Measurements from ENCODE around the gene CD83. TPM values are rescaled to one million over a fixed set of nuclear protein-coding genes. Genes with fewer than 3 reads are reported as not detected.

The CD83 gene
- total RNA-seq, 2 experiments from 2014 or later: 6.0 to 29.6 TPM

- peaks cover 39% of the 10 kb centered on the region for H3K36me3 Mint-ChIP-seq
- no peak overlapping the region for H3K4me3 Mint-ChIP-seq
- no peaks in the 10 kb centered on the region for H3K9me3 Mint-ChIP-seq (ENCODE audit: low read depth)
- DNase-seq (no peak), ATAC-seq (no peak)
- H3K27me3 Mint-ChIP-seq: no peaks in the 10 kb centered on the region
- H3K4me1 Mint-ChIP-seq: peaks cover 6% of the 10 kb centered on the region
- CTCF ChIA-PET: no interaction called here
- H3K27ac Mint-ChIP-seq: no peak overlapping the region
Measured at GRCh38 chr6:14132921-14133275, 15.3 kb downstream of the CD83 start.

DNA sequence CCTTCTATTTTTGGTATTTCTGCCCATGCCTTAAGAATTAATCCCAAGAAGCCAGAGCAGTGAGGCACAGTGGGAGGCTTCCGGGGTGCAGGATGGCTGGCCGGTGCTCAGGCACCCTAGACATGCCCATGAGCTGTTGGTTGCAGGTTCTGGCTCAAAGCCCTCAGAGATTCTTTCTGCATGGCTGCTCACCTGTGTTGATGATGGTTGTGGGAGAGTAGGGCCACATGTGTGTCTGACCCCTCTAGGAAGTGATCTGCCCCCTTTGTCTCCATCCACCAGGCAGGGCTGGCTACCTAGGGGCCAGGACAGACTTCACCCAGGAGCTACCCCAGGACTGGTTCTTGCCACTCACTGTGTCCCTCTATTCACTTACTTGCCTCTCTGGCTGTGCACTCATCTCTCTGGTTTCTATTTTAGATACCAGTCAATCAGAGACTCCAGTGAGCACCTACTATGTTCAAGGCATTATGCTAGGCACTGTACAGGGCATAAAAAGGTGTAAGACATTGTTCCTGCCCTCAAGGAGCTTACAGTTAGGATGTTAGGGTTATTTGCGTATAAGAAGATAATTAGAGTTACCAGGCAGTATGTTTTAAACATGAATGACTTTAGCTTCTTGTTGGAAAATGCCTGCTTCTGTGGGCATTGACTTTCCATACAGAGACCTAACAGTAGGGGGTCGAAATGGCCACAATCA lies 16.8 kb downstream of the CD83 start:
- H3K36me3 Mint-ChIP-seq: peaks cover 39% of the 10 kb centered on the region
- H3K27me3 Mint-ChIP-seq: no peaks in the 10 kb centered on the region
- CTCF ChIA-PET: interaction anchor here (0.9 to 1.5 kb wide), 3 partner anchors 9 to 66 kb away, joined by 3 to 7 read pairs (median 4); no protein-coding TSS in a partner anchor
- DNase-seq (no peak), ATAC-seq (no peak)
- H3K27ac Mint-ChIP-seq: no peak overlapping the region
- no peak overlapping the region for H3K4me3 Mint-ChIP-seq
- peaks cover 3% of the 10 kb centered on the region for H3K4me1 Mint-ChIP-seq
- H3K9me3 Mint-ChIP-seq (ENCODE audit: low read depth): no peaks in the 10 kb centered on the region

DNA sequence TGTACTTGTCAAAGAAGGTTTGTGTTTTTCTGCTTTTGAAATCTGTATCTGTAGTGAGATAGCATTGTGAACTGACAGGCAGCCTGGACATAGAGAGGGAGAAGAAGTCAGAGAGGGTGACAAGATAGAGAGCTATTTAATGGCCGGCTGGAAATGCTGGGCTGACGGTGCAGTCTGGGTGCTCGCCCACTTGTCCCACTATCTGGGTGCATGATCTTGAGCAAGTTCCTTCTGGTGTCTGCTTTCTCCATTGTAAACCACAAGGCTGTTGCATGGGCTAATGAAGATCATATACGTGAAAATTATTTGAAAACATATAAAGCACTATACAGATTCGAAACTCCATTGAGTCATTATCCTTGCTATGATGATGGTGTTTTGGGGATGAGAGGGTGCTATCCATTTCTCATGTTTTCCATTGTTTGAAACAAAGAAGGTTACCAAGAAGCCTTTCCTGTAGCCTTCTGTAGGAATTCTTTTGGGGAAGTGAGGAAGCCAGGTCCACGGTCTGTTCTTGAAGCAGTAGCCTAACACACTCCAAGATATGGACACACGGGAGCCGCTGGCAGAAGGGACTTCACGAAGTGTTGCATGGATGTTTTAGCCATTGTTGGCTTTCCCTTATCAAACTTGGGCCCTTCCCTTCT lies 18.4 kb downstream of the CD83 start:
- ATAC-seq: no peak
- H3K9me3 Mint-ChIP-seq (ENCODE audit: low read depth): no peaks in the 10 kb centered on the region
- CTCF ChIA-PET: interaction anchor here (1.5 kb wide), 1 partner anchor 10 kb away, joined by 7 read pairs; no protein-coding TSS in a partner anchor
- H3K4me3 Mint-ChIP-seq: no peak overlapping the region
- H3K36me3 Mint-ChIP-seq: peaks cover 37% of the 10 kb centered on the region
- H3K4me1 Mint-ChIP-seq: no peaks in the 10 kb centered on the region
- no peak for DNase-seq
- H3K27ac Mint-ChIP-seq: no peak overlapping the region
- H3K27me3 Mint-ChIP-seq: no peaks in the 10 kb centered on the region

DNA sequence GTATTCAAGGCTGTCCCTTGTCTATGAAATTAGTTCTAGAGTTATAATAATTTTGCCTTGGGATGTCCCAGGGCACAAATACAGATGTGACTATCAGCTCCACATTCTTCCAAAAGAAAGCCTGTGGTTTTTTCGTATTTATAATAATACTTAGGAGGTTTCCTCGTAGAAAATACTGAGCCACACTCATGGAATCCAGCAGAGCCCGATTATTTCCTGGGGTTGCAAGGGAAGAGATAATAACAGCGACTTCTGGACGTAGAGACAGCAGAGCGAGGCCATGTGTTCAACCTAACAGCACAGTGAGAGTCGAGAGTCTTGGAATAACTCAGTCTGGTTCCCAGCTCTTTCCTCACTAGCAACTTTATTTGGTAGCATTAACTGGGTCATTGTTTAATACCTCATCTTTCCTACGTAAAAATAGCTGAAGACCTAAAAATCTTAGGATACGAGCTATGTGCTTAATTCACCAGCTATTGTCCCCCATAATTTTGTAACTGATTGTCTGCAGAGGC lies 21.2 kb downstream of the CD83 start:
- H3K27ac Mint-ChIP-seq: no peak overlapping the region
- H3K9me3 Mint-ChIP-seq (ENCODE audit: low read depth): no peaks in the 10 kb centered on the region
- no peaks in the 10 kb centered on the region for H3K27me3 Mint-ChIP-seq
- CTCF ChIA-PET: interaction anchor here (0.6 to 2.2 kb wide), 5 partner anchors 9 to 825 kb away, joined by 3 to 6 read pairs (median 3); no protein-coding TSS in a partner anchor
- ATAC-seq: no peak
- no peak for DNase-seq
- H3K36me3 Mint-ChIP-seq: peaks cover 20% of the 10 kb centered on the region
- no peak overlapping the region for H3K4me3 Mint-ChIP-seq
- H3K4me1 Mint-ChIP-seq: no peaks in the 10 kb centered on the region

- Mint-ChIP-seq H3K27ac (no peak overlapping the region), H3K9me3 (ENCODE audit: low read depth) (no peaks in the 10 kb centered on the region), H3K4me1 (peaks cover 4% of the 10 kb centered on the region), H3K4me3 (no peak overlapping the region), H3K36me3 (no peaks in the 10 kb centered on the region), H3K27me3 (no peaks in the 10 kb centered on the region)
- CTCF ChIA-PET: interaction anchor here (1.0 to 6.6 kb wide), 2 partner anchors 75 to 232 kb away, joined by 3 to 31 read pairs; no protein-coding TSS in a partner anchor
- DNase-seq (no peak), ATAC-seq (no peak)
Measured at GRCh38 chr6:14141351-14142062, 23.9 kb downstream of the CD83 start.

DNA sequence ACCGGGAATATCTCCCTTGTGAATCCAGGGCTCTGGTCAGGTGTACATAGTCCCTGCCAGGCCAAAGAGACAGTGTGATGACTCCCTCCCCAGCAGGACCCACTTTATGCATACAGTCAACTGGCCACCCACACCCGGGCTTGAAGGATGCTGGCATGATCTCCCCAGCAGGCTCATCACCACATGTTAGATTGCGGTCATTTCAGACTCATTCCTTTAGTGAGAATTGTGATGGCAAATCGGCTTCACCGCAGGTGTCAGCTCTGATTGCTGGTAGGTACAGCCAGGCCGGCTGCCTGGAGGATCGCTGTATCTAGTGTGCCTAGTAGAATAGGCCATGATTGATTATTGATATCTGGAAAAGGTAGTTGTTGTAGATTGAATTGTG lies 24.5 kb downstream of the CD83 start:
- Mint-ChIP-seq H3K27ac (no peak overlapping the region), H3K27me3 (no peaks in the 10 kb centered on the region), H3K36me3 (no peaks in the 10 kb centered on the region), H3K4me1 (peaks cover 4% of the 10 kb centered on the region), H3K4me3 (no peak overlapping the region), H3K9me3 (ENCODE audit: low read depth) (no peaks in the 10 kb centered on the region)
- CTCF ChIA-PET: interaction anchor here (6.6 kb wide), 1 partner anchor 232 kb away, joined by 31 read pairs; no protein-coding TSS in a partner anchor
- no peak for ATAC-seq
- no peak for DNase-seq

DNA sequence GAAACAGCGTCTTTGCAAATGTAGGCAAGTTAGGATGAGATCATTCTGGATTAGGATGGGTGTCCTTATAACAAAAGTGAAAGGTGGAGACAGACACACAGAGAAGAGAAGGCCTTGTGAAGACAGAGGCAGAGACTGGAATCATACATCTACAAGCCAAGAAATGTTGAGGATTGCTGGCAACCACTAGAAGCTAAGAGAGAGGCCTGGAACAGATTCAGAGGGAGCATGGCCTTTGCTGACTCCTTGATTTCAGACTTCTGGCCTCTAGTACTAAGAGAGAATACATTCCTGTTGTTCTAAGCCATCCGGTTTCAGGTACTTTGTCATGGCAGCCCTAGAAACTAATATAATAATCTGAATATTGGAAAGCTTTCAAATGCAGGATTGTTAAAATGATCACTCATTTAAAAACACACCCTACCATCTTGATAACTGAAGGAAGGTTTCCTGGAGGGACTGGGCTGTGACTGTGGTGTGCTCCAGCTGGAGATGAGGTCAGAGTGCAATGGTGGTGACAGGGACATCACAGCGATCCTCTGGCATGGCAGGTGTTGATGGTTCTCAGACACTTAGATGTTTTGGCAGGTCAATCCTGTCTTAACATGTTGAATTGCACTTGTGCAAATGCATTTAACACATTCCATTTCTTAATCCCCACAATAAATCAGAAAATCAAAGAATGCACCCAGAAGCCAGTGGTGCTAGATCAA lies 25.1 kb downstream of the CD83 start:
- H3K27ac Mint-ChIP-seq: no peak overlapping the region
- no peaks in the 10 kb centered on the region for H3K36me3 Mint-ChIP-seq
- H3K9me3 Mint-ChIP-seq (ENCODE audit: low read depth): no peaks in the 10 kb centered on the region
- H3K4me3 Mint-ChIP-seq: no peak overlapping the region
- CTCF ChIA-PET: interaction anchor here (3.0 to 6.6 kb wide), 2 partner anchors 17 to 233 kb away, joined by 11 to 31 read pairs; no protein-coding TSS in a partner anchor
- H3K4me1 Mint-ChIP-seq: peaks cover 4% of the 10 kb centered on the region
- no peak for DNase-seq
- ATAC-seq: no peak
- H3K27me3 Mint-ChIP-seq: no peaks in the 10 kb centered on the region

DNA sequence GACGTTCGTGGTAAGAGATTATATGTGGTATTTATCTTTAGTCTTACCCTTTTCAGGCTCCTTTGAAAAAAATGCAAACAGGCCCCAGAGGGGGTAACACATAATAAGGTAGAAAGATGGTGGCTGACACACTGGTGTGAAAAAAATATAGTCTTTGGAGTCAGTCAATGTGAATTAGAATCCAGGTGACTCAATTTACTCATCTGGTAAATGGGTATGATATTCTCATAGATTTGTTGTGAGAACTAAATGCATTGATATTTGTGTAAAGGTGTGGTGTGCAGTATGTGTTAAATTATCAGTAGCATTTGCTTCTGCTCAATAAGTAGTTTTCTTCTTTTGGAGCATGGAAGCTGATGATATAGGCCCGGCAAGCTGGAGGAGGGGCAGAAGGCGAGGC lies 25.7 kb downstream of the CD83 start:
- Mint-ChIP-seq H3K27ac (no peak overlapping the region), H3K4me3 (no peak overlapping the region), H3K9me3 (ENCODE audit: low read depth) (no peaks in the 10 kb centered on the region), H3K4me1 (peaks cover 4% of the 10 kb centered on the region), H3K36me3 (no peaks in the 10 kb centered on the region), H3K27me3 (no peaks in the 10 kb centered on the region)
- CTCF ChIA-PET: interaction anchor here (0.8 to 6.6 kb wide), 7 partner anchors 9 to 233 kb away, joined by 3 to 31 read pairs (median 8); no protein-coding TSS in a partner anchor
- ATAC-seq (no peak), DNase-seq (no peak)

GRCh38 chr6:14144678-14145113 lies 27.1 kb downstream of the CD83 start:
- DNase-seq (peak; percentile 76), ATAC-seq (peak; percentile 90)
- Mint-ChIP-seq H3K4me3 (no peak overlapping the region), H3K36me3 (no peaks in the 10 kb centered on the region), H3K4me1 (peaks cover 9% of the 10 kb centered on the region), H3K27ac (no peak overlapping the region), H3K27me3 (no peaks in the 10 kb centered on the region), H3K9me3 (ENCODE audit: low read depth) (no peaks in the 10 kb centered on the region)
- CTCF ChIA-PET: interaction anchor here (0.6 to 6.6 kb wide), 12 partner anchors 13 to 235 kb away, joined by 3 to 31 read pairs (median 4); no protein-coding TSS in a partner anchor

DNA sequence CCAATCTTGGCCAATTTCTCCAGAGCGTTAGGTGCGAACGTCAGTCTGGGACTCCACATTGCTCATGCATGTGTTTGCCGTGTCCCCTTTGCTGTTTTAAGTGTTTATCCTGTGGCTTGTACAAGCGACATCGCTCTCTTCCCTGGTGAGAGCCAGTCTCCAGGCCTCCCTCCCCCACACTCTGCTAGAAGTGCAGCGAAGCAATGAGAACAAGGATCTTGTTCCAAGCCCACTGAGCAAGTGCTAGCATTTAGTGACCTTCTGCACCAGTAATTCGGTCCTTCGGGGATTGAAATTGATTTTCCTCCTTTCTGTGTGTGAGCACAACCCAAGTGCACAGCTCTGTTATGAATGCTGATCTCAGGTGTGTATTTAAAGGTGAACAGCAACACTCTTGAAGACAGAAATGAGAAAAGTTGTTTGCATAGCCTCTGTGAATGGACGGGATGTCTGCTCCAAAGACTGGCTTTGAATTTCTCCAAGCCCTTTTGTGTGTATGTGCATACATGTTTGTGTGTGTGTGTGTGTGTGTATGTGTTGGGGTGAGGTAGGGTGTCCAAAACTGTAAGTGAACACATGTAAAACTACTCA lies 29.0 kb downstream of the CD83 start:
- ATAC-seq (no peak), DNase-seq (no peak)
- Mint-ChIP-seq H3K27me3 (no peaks in the 10 kb centered on the region), H3K9me3 (ENCODE audit: low read depth) (no peaks in the 10 kb centered on the region), H3K36me3 (no peaks in the 10 kb centered on the region), H3K4me1 (peaks cover 9% of the 10 kb centered on the region), H3K4me3 (no peak overlapping the region), H3K27ac (no peak overlapping the region)
- CTCF ChIA-PET: interaction anchor here (0.7 to 6.6 kb wide), 4 partner anchors 8 to 237 kb away, joined by 3 to 31 read pairs (median 4); no protein-coding TSS in a partner anchor

GRCh38 chr6:14147891-14148290 lies 30.3 kb downstream of the CD83 start:
- H3K27me3 Mint-ChIP-seq: peaks cover 2% of the 10 kb centered on the region
- no peak for ATAC-seq
- H3K9me3 Mint-ChIP-seq (ENCODE audit: low read depth): no peaks in the 10 kb centered on the region
- CTCF ChIA-PET: interaction anchor here (0.6 to 1.8 kb wide), 4 partner anchors 9 to 299 kb away, joined by 3 to 4 read pairs (median 4); no protein-coding TSS in a partner anchor
- H3K4me1 Mint-ChIP-seq: peaks cover 9% of the 10 kb centered on the region
- H3K27ac Mint-ChIP-seq: no peak overlapping the region
- no peaks in the 10 kb centered on the region for H3K36me3 Mint-ChIP-seq
- DNase-seq: no peak
- H3K4me3 Mint-ChIP-seq: no peak overlapping the region

- DNase-seq: no peak
- Mint-ChIP-seq H3K4me1 (peaks cover 9% of the 10 kb centered on the region), H3K9me3 (ENCODE audit: low read depth) (no peaks in the 10 kb centered on the region), H3K27me3 (peaks cover 5% of the 10 kb centered on the region), H3K36me3 (no peaks in the 10 kb centered on the region), H3K4me3 (no peak overlapping the region), H3K27ac (no peak overlapping the region)
- CTCF ChIA-PET: interaction anchor here (0.6 to 1.8 kb wide), 5 partner anchors 10 to 299 kb away, joined by 3 to 4 read pairs (median 4); no protein-coding TSS in a partner anchor
- no peak for ATAC-seq
Measured at GRCh38 chr6:14148471-14148870, 30.9 kb downstream of the CD83 start.

All from activated CD8-positive, alpha-beta memory T cell treated with anti-CD3 and anti-CD28 coated beads, Interleukin-2, amount 10 ng/mL, durations not matched to agents 7 days and 5 days (primary cell).